Fibroblast of villous mesenchyme (primary cell): ENCODE measurements around the gene CLDN9. TPM values are rescaled to one million over a fixed set of nuclear protein-coding genes. Genes with fewer than 3 reads are reported as not detected.

Experiments used
- DNase-seq: peaks from one replicate; pipeline ENCODE4 v3.0.0-alpha.2; 2010; ENCODE audit warnings: low read depth
- H3K4me3 ChIP-seq: 2 replicates; pipeline ENCODE4 v1.5.1; 2011; ENCODE audit warnings: low read depth, mild to moderate bottlenecking, low read length
- total RNA-seq: library from RNA; depleted of rRNA; stranded (reverse); fragments of >200 nt; gene quantifications from 2 replicates; pipeline ENCODE4 v1.2.3, GENCODE V29; 2012
- TF ChIP-seq, protein P1 (sequence below): IDR thresholded peaks from 2 replicates; pipeline ENCODE4 v1.5.1; 2012; ENCODE audit warnings: low read depth, mild to moderate bottlenecking, low read length; ENCODE audit not compliant: insufficient read depth

The CLDN9 gene
- total RNA-seq, 1 donor, result not detected

DNA sequence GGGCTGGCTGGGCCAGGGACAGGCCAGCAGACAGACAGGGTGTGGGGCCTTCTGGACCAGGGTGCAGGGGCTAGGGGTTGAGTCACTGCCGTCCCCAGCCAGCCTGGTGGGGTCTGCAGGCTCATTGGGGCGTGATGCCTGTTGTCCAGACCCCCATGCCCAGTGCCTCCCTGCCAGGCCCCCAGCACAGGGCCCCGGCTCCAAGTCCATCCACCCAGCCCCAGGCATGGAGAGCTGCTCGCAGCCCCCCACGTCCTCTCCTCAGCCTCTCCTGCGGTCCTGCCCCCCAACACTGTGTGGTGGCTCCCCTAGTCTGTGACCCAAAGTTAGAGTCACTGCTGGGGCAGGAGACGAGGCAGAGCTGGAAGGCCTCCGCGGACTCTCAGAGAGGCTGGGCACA, 25.4 kb upstream of the CLDN9 start:
- TF ChIP-seq, protein P1, sequence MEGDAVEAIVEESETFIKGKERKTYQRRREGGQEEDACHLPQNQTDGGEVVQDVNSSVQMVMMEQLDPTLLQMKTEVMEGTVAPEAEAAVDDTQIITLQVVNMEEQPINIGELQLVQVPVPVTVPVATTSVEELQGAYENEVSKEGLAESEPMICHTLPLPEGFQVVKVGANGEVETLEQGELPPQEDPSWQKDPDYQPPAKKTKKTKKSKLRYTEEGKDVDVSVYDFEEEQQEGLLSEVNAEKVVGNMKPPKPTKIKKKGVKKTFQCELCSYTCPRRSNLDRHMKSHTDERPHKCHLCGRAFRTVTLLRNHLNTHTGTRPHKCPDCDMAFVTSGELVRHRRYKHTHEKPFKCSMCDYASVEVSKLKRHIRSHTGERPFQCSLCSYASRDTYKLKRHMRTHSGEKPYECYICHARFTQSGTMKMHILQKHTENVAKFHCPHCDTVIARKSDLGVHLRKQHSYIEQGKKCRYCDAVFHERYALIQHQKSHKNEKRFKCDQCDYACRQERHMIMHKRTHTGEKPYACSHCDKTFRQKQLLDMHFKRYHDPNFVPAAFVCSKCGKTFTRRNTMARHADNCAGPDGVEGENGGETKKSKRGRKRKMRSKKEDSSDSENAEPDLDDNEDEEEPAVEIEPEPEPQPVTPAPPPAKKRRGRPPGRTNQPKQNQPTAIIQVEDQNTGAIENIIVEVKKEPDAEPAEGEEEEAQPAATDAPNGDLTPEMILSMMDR, result no peak
- no peak overlapping the region for H3K4me3 ChIP-seq
- DNase-seq, result no peak

DNA sequence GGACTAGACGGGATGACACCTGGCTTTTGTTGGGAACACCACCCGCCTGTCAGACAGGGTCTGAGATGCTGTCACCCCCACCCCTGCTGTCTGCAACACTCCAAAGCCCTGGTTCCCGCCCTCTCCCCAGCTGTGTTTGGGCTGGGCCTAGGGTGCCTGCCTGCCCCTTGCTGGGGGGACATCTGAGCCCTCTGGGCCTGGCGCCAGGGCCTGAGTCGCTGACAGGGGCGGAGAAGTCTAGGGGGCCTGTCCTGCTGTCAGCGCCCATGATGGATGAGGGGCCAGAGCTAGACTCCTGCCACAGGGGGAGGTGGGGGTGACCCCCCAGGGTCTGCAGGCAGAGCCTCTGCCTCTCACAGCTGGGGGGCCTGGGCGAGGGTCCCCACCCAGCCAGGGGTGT, 24.9 kb upstream of the CLDN9 start:
- H3K4me3 ChIP-seq, result no peak overlapping the region
- TF ChIP-seq, protein P1, result no peak
- no peak for DNase-seq

DNA sequence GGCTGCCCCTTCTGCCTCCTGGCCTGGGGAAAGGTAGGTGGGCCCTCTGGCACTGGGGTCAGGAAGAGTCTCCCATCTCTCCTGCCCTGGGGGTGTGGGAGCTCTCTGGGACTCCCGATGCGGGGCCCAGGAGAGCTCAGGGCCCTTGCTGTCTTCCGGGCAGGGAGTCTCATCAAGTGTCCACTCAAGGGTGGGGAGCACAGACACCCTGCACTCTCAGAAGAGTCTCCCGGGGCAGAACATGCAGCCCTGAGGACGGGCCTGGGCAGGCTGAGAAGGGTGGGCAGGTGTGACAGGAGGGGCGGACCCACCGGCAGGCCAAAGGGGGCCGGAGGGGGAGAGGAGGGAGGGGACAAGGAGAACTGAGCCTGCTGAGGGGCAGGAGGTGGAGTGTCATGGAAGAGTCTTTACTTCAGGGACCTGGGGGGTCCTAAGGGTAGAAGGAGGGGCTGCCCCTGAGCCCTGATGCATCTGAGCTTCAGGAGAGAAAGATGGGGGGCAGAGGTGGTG, 24.1 kb upstream of the CLDN9 start:
- no peak for DNase-seq
- TF ChIP-seq, protein P1, result no peak
- H3K4me3 ChIP-seq, result no peak overlapping the region

DNA sequence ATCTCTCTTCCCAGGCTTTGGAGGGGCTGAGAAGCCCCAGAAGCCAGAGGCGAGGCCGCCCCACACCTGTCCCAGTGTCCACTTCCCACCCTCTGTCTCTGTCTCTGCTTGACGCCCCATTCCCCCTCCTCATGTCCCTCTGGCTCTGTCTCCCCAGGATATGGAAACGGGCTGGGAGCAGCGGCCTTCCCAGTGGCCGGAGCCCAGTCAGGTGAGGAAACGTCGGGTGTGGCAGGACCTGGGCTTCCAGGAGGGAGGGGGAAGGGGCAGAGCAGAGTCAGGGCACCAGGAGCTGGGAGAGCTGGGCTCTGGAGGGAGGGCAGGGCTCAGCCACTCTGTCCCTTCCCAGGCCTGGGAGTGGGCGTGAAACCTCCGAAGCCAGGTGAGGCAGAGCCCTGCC, 21.8 kb upstream of the CLDN9 start:
- TF ChIP-seq, protein P1, result no peak
- DNase-seq, result no peak
- H3K4me3 ChIP-seq, result no peak overlapping the region

DNA sequence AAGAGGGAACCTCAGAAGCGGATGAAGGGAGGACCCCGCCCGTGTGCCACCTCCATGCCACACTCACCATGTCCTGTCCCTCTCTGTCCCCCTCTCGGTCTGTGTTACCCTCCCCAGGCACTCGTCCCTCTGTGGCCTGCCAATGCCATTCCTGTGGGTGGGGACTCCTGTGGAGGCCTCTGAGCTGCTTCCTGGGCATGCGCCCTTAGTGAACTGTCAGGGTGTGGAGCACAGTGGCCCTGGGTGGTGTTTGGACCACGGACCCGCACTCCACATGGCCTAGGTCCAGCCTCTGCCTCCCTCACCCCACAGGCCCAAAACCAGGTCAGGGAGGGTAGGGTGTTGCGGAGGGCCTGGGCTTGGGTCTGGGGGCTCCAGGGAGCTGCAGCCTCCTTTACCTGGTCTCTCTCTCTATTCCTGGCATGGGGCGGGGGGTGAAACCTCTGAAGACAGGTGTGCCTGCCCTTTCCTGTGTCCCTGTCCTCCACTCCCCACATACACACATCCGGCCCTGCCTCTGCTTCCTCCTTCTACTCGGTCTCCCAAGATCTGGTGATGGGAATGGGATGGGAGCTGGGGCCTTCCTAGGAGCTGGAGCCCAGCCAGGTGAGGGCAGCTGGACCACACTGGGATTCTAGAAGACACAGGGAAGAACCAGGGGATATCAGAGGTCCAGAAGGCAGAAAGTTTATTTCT, 21.0 kb upstream of the CLDN9 start:
- no peak for DNase-seq
- no peak overlapping the region for H3K4me3 ChIP-seq
- TF ChIP-seq, protein P1, result no peak

DNA sequence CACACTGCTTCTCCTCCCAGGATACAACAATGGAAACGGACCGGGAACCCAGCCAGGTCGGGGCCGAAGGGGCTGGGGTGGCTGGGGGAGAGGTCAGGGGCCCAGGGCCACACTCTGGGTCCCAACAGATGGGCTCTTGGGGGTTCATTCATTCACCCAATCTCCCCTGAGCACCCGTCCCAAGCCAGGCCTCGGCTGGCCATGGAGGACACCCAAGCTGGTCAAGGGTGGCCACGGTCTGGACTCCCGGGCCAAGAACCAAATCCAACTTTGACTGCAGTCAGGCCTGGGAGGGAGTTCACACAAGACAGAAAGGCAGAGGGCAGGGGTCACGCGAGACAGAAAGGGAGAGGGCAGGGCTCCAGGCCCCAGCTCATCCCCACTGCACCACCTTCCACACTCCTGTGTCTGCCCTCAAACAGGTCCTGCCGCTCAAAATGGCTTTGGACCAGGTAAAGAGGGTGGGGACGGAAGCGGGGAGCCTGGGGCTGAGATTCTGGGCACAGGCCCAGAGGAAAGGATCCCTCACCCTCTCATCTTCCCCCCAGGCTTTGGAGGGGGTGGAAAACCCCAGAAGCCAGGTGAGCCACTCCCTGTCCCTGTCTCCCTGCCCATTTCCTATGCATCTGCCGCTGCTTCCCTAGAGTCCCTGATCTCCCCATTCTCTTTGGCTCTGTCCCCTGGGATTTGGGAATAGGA, 20.2 kb upstream of the CLDN9 start:
- TF ChIP-seq, protein P1, result no peak
- no peak for DNase-seq
- no peak overlapping the region for H3K4me3 ChIP-seq
